Activated naive CD8-positive, alpha-beta T cell treated with anti-CD3 and anti-CD28 coated beads, Interleukin-2, amount 50 U/mL, for 24 hours (primary cell): ENCODE results near the gene ZNF343.
"Not testable (repeated sequence)": the region's sequence is repeated elsewhere in the genome, so short reads cannot be mapped to it uniquely, and the experiment has no call there.

ENCODE experiments used
- ATAC-seq: fragments of 150-1000 bp; cut with Tn5 transposase; one replicate; pipeline ENCODE4 v1.10.0; 2021
- DNase-seq: peaks from one replicate; pipeline ENCODE4 v3.0.0; 2021
- H3K27ac Mint-ChIP-seq: one replicate; pipeline ENCODE4 v1.8.0; 2021; ENCODE audit warnings: mild to moderate bottlenecking, mixed read lengths
- H3K27me3 Mint-ChIP-seq: one replicate; pipeline ENCODE4 v1.8.0; 2021; ENCODE audit warnings: mixed read lengths
- H3K36me3 Mint-ChIP-seq: one replicate; pipeline ENCODE4 v1.8.0; 2021; ENCODE audit warnings: low read depth, mixed read lengths
- H3K4me1 Mint-ChIP-seq: one replicate; pipeline ENCODE4 v1.8.0; 2021; ENCODE audit warnings: mixed read lengths
- H3K4me3 Mint-ChIP-seq: one replicate; pipeline ENCODE4 v1.8.0; 2021; ENCODE audit warnings: mild to moderate bottlenecking, moderate library complexity, mixed read lengths
- H3K9me3 Mint-ChIP-seq: one replicate; pipeline ENCODE4 v1.8.0; 2021; ENCODE audit warnings: mixed read lengths

ZNF343 gene

GRCh38 chr20:2507875-2508630, 662 bp downstream of the ZNF343 start:
- DNase-seq: no peak
- peaks cover 10% of the 10 kb centered on the region for H3K36me3 Mint-ChIP-seq

GRCh38 chr20:2507464-2507863, 1.3 kb downstream of the ZNF343 start:
- H3K27ac Mint-ChIP-seq: peak overlapping the region; percentile 98
- H3K36me3 Mint-ChIP-seq: peaks cover 10% of the 10 kb centered on the region
- DNase-seq (no peak), ATAC-seq (no peak)
- H3K4me1 Mint-ChIP-seq: peaks cover 23% of the 10 kb centered on the region
- peak overlapping the region; percentile 99 for H3K4me3 Mint-ChIP-seq
- no peaks in the 10 kb centered on the region for H3K9me3 Mint-ChIP-seq
- peaks cover 1% of the 10 kb centered on the region for H3K27me3 Mint-ChIP-seq

More at GRCh38 chr20:2507875-2508630, 662 bp downstream of the ZNF343 start:
- no peaks in the 10 kb centered on the region for H3K9me3 Mint-ChIP-seq
- H3K4me3 Mint-ChIP-seq: peak overlapping the region; percentile 99
- no peak for ATAC-seq
- peaks cover 1% of the 10 kb centered on the region for H3K27me3 Mint-ChIP-seq
- H3K4me1 Mint-ChIP-seq: peaks cover 23% of the 10 kb centered on the region
- peak overlapping the region; percentile 98 for H3K27ac Mint-ChIP-seq

GRCh38 chr20:2506426-2506825, 2.3 kb downstream of the ZNF343 start:
- not testable (repeated sequence) for ATAC-seq, H3K27ac Mint-ChIP-seq, DNase-seq, H3K27me3 Mint-ChIP-seq, H3K4me3 Mint-ChIP-seq, H3K9me3 Mint-ChIP-seq
- H3K4me1 Mint-ChIP-seq: peaks cover 25% of the 10 kb centered on the region
- H3K36me3 Mint-ChIP-seq: peaks cover 10% of the 10 kb centered on the region

GRCh38 chr20:2504803-2505202, 3.9 kb downstream of the ZNF343 start:
- ATAC-seq, H3K4me3 Mint-ChIP-seq, H3K27ac Mint-ChIP-seq, DNase-seq, H3K9me3 Mint-ChIP-seq, H3K27me3 Mint-ChIP-seq: not testable (repeated sequence)
- peaks cover 14% of the 10 kb centered on the region for H3K36me3 Mint-ChIP-seq
- H3K4me1 Mint-ChIP-seq: peaks cover 25% of the 10 kb centered on the region

- not testable (repeated sequence) for DNase-seq, H3K4me3 Mint-ChIP-seq, H3K27me3 Mint-ChIP-seq, H3K27ac Mint-ChIP-seq, ATAC-seq, H3K9me3 Mint-ChIP-seq
- H3K4me1 Mint-ChIP-seq: peaks cover 13% of the 10 kb centered on the region
- H3K36me3 Mint-ChIP-seq: peaks cover 17% of the 10 kb centered on the region
These were observed 5.8 kb downstream of the ZNF343 start for GRCh38 chr20:2502808-2503384.

GRCh38 chr20:2485661-2486060, 23.1 kb downstream of the ZNF343 start:
- peaks cover 5% of the 10 kb centered on the region for H3K9me3 Mint-ChIP-seq
- peaks cover 48% of the 10 kb centered on the region for H3K36me3 Mint-ChIP-seq
- H3K4me3 Mint-ChIP-seq: no peak overlapping the region
- H3K4me1 Mint-ChIP-seq: no peaks in the 10 kb centered on the region
- ATAC-seq (no peak), DNase-seq (no peak)
- H3K27me3 Mint-ChIP-seq: no peaks in the 10 kb centered on the region
- no peak overlapping the region for H3K27ac Mint-ChIP-seq

GRCh38 chr20:2485080-2485479, 23.6 kb downstream of the ZNF343 start:
- Mint-ChIP-seq H3K4me1 (no peaks in the 10 kb centered on the region), H3K4me3 (no peak overlapping the region), H3K36me3 (peaks cover 49% of the 10 kb centered on the region), H3K27me3 (no peaks in the 10 kb centered on the region), H3K27ac (no peak overlapping the region), H3K9me3 (peaks cover 5% of the 10 kb centered on the region)
- no peak for DNase-seq
- no peak for ATAC-seq

- Mint-ChIP-seq H3K36me3 (peaks cover 51% of the 10 kb centered on the region), H3K4me3 (no peak overlapping the region), H3K27me3 (no peaks in the 10 kb centered on the region), H3K4me1 (no peaks in the 10 kb centered on the region), H3K9me3 (peaks cover 5% of the 10 kb centered on the region), H3K27ac (no peak overlapping the region)
- no peak for ATAC-seq
- DNase-seq: no peak
These were observed 25.2 kb downstream of the ZNF343 start for GRCh38 chr20:2483504-2483903.

- DNase-seq (no peak), ATAC-seq (no peak)
- Mint-ChIP-seq H3K4me3 (no peak overlapping the region), H3K27ac (no peak overlapping the region), H3K27me3 (no peaks in the 10 kb centered on the region), H3K4me1 (no peaks in the 10 kb centered on the region), H3K36me3 (peaks cover 51% of the 10 kb centered on the region), H3K9me3 (peaks cover 5% of the 10 kb centered on the region)
These were observed 28.3 kb downstream of the ZNF343 start for GRCh38 chr20:2480381-2480780.

GRCh38 chr20:2476742-2477615, 31.7 kb downstream of the ZNF343 start:
- no peaks in the 10 kb centered on the region for H3K27me3 Mint-ChIP-seq
- DNase-seq: no peak
- H3K36me3 Mint-ChIP-seq: peaks cover 34% of the 10 kb centered on the region
- H3K27ac Mint-ChIP-seq: no peak overlapping the region
- H3K4me3 Mint-ChIP-seq: no peak overlapping the region
- no peak for ATAC-seq
- peaks cover 12% of the 10 kb centered on the region for H3K4me1 Mint-ChIP-seq
- H3K9me3 Mint-ChIP-seq: peaks cover 5% of the 10 kb centered on the region

GRCh38 chr20:2475850-2476741, 32.6 kb downstream of the ZNF343 start:
- Mint-ChIP-seq H3K9me3 (peaks cover 3% of the 10 kb centered on the region), H3K4me3 (no peak overlapping the region), H3K27ac (no peak overlapping the region), H3K4me1 (peaks cover 19% of the 10 kb centered on the region), H3K36me3 (peaks cover 26% of the 10 kb centered on the region), H3K27me3 (no peaks in the 10 kb centered on the region)
- DNase-seq (no peak), ATAC-seq (no peak)

- ATAC-seq (no peak), DNase-seq (no peak)
- no peak overlapping the region for H3K27ac Mint-ChIP-seq
- H3K27me3 Mint-ChIP-seq: no peaks in the 10 kb centered on the region
- no peak overlapping the region for H3K4me3 Mint-ChIP-seq
- H3K9me3 Mint-ChIP-seq: no peaks in the 10 kb centered on the region
- peaks cover 37% of the 10 kb centered on the region for H3K4me1 Mint-ChIP-seq
- H3K36me3 Mint-ChIP-seq: peaks cover 30% of the 10 kb centered on the region
These were observed 35.2 kb downstream of the ZNF343 start for GRCh38 chr20:2473516-2473915.

- H3K27ac Mint-ChIP-seq: peak within 1 kb of the TSS; percentile 100
- DNase-seq (peak; percentile 95), ATAC-seq (peak; percentile 96)
- H3K4me1 Mint-ChIP-seq: peaks cover 62% of the 10 kb centered on the region
- H3K4me3 Mint-ChIP-seq: peak within 1 kb of the TSS; percentile 98
- no peaks in the 10 kb centered on the region for H3K9me3 Mint-ChIP-seq
- no peaks in the 10 kb centered on the region for H3K27me3 Mint-ChIP-seq
- H3K36me3 Mint-ChIP-seq: peaks cover 49% of the 10 kb centered on the region
These were observed 38.1 kb downstream of the ZNF343 start, which contains the start of gene SNRPB for GRCh38 chr20:2470423-2471193. TSS of gene SNRPB (minus strand) at chr20:2470789. CDS start at chr20:2470690, 99 bp downstream.
